Pancreas (tissue), 10 donors: Measurements from ENCODE around the gene MRTFB. TPM values are rescaled to one million over a fixed set of nuclear protein-coding genes. Genes with fewer than 3 reads are reported as not detected.

Experiments used
- ATAC-seq, 4 donors: fragments of 200-7000 bp; cut with Tn5 transposase; one replicate each; pipeline versions ENCODE4 v1.8.0 to v1.9.1; 2020; ENCODE audit warnings: mild to moderate bottlenecking in 4 of 4, moderate library complexity in 4 of 4
- DNase-seq, 6 donors: peaks; one replicate each; pipeline ENCODE4 v3.0.0-alpha.2; 2020
- FAIRE-seq: peaks from 2 replicates; lab custom pipeline; 2012; peaks lifted over from hg19 to GRCh38; lab: Jason Lieb, UNC
- H3K27ac ChIP-seq, 4 donors: fragments of 200-600 bp; sonication (generic); 1 replicate in 3 of 4; 2 replicates in 1 of 4; pipeline versions ENCODE4 v1.5.0 to v1.8.0; 2020
- H3K27me3 ChIP-seq, 4 donors: fragments of 200-600 bp; one replicate each; pipeline ENCODE4 v1.8.0; 2021
- H3K36me3 ChIP-seq, 3 donors: fragments of 200-600 bp; sonication (generic) in 1 of 3; one replicate each; pipeline versions ENCODE4 v1.5.0 to v1.8.0; 2020 to 2021
- H3K4me1 ChIP-seq, 3 donors: fragments of 200-600 bp; one replicate each; pipeline ENCODE4 v1.8.0; 2021
- H3K4me3 ChIP-seq, 4 donors: fragments of 200-600 bp; sonication (generic) in 2 of 4; one replicate each; pipeline versions ENCODE4 v1.5.0 to v1.8.0; 2020 to 2021
- H3K9me3 ChIP-seq, 4 donors: fragments of 200-600 bp; one replicate each; pipeline ENCODE4 v1.8.0; 2021
- WGBS, 2 donors: extraction: QIAGEN DNeasy Blood & Tissue Kit; methylation state at CpG; one replicate each; pipeline ENCODE4 v1.1.7; 2013; 5-methylcytosine and 5-hydroxymethylcytosine counted together
- intact Hi-C, 3 donors: fragments of 100-400 bp; cut with DNase I; formaldehyde crosslinking; loops; one replicate each; pipeline versions ENCODE4 v1.11.1 to v1.14.2; 2022
- polyA plus RNA-seq, 2 donors: library from polyadenylated mRNA; stranded (reverse); fragments of 200-250 nt; gene quantifications; one replicate each; pipeline ENCODE4 v1.2.3, GENCODE V29; 2013
- total RNA-seq, 6 donors: library from RNA; stranded (reverse); fragmentation: NEBNext Ultra II Directional in 4 of 6; extraction: Animal tissue kit (Norgen Biotek cat#: 25700) in 4 of 6; gene quantifications; one replicate each; pipeline versions ENCODE4 v1.2.1 to v1.2.4, GENCODE V29; 2021 to 2023
- TF ChIP-seq, protein P1 (sequence below), 4 donors: fragments of 200-600 bp; sonication (generic) in 3 of 4; IDR thresholded peaks; one replicate each; pipeline versions ENCODE4 v1.5.0 to v1.8.0; 2021; ENCODE audit warnings: antibody characterized with exemption in 4 of 4
- donor health status: healthy with polysubstance abuse.
- donor health status: DM: no; HTN: no; CAD: no; lungs with moderate emphysema.
- donor health status: DM: no; HTN: no; CAD: no.
- donor health status: control.
- donor health status: control.
- donor health status: Bipolar disorder and iron deficiency.
- donor health status: DM: yes; HTN: yes; CAD: no.
- donor health status: DM: no; HTN: no; CAD: no.
- donor health status: DM: no; HTN: no; CAD: no.
- donor health status: DM: yes; HTN: yes; CAD: no.

Gene MRTFB
- total and polyA plus RNA-seq, 8 donors, result 8.7 to 36.6 (median 24.4) TPM

DNA sequence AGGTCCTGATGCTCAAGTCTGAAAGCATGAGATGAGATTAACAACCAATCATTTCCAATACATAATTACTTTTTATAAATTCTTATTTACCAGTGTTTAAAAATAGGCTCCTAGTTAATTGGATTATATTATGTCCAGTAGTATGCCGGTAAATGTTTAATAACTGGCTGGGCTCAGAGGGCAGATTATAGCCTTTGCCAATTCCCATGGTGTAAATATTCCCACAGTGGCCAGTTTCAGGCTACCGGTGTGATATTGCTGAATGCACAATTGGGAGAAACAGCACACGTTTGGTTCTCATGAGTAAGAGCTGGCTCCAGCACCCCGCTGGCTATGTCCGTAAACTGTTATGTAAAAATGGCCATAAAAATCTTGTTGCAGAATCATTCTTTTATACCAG is 167.6 kb downstream of the MRTFB start:
- 53 to 54% methylated on average over 5 of the region's 5 CpGs for WGBS, 2 donors
- no peak overlapping the region for H3K4me3 ChIP-seq
- intact Hi-C loops, result no loop called here
- no peaks in the 10 kb centered on the region for H3K9me3 ChIP-seq
- no peak overlapping the region for H3K27ac ChIP-seq
- H3K27me3 ChIP-seq, result no peaks in the 10 kb centered on the region
- ATAC-seq (no peak), DNase-seq (no peak), FAIRE-seq (no peak)
- peaks cover 0 to 6% (median 4%) of the 10 kb centered on the region in 3 donors for H3K4me1 ChIP-seq
- H3K36me3 ChIP-seq, result peaks cover 0 to 39% (median 11%) of the 10 kb centered on the region in 3 donors
- TF ChIP-seq, protein P1, sequence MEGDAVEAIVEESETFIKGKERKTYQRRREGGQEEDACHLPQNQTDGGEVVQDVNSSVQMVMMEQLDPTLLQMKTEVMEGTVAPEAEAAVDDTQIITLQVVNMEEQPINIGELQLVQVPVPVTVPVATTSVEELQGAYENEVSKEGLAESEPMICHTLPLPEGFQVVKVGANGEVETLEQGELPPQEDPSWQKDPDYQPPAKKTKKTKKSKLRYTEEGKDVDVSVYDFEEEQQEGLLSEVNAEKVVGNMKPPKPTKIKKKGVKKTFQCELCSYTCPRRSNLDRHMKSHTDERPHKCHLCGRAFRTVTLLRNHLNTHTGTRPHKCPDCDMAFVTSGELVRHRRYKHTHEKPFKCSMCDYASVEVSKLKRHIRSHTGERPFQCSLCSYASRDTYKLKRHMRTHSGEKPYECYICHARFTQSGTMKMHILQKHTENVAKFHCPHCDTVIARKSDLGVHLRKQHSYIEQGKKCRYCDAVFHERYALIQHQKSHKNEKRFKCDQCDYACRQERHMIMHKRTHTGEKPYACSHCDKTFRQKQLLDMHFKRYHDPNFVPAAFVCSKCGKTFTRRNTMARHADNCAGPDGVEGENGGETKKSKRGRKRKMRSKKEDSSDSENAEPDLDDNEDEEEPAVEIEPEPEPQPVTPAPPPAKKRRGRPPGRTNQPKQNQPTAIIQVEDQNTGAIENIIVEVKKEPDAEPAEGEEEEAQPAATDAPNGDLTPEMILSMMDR (IDR thresholded peaks at IDR 0.05), result no peak

- WGBS, 2 donors, result 62 to 64% methylated on average over 6 of the region's 6 CpGs
- ATAC-seq (no peak), FAIRE-seq (no peak), DNase-seq (no peak)
- Histone ChIP-seq H3K36me3 (peaks cover 0 to 28% (median 6%) of the 10 kb centered on the region in 3 donors), H3K27me3 (no peaks in the 10 kb centered on the region), H3K9me3 (no peaks in the 10 kb centered on the region), H3K4me3 (no peak overlapping the region), H3K4me1 (peaks cover 0 to 6% (median 4%) of the 10 kb centered on the region in 3 donors), H3K27ac (no peak overlapping the region)
- intact Hi-C loops, result no loop called here
- TF ChIP-seq, protein P1 (IDR thresholded peaks at IDR 0.05), result no peak
Observed at GRCh38 chr16:14239791-14240190, 168.7 kb downstream of the MRTFB start.

- WGBS, 2 donors, result 48 to 54% methylated on average over 10 of the region's 10 CpGs
- Histone ChIP-seq H3K9me3 (no peaks in the 10 kb centered on the region), H3K36me3 (peaks cover 0 to 23% (median 6%) of the 10 kb centered on the region in 3 donors), H3K27ac (no peak overlapping the region), H3K4me1 (peaks cover 0 to 6% (median 4%) of the 10 kb centered on the region in 3 donors), H3K4me3 (no peak overlapping the region), H3K27me3 (no peaks in the 10 kb centered on the region)
- TF ChIP-seq, protein P1 (IDR thresholded peaks at IDR 0.05), result no peak
- intact Hi-C loops, result no loop called here
- DNase-seq, result no peak
- no peak for FAIRE-seq
- peak in 3 of 4 donors; percentile 55 to 74 (median 70) for ATAC-seq
Observed at GRCh38 chr16:14240219-14240843, 169.2 kb downstream of the MRTFB start.

GRCh38 chr16:14240964-14241363 is 169.8 kb downstream of the MRTFB start:
- H3K4me1 ChIP-seq, result peaks cover 0 to 6% (median 4%) of the 10 kb centered on the region in 3 donors
- intact Hi-C loops, result no loop called here
- FAIRE-seq (no peak), DNase-seq (no peak), ATAC-seq (no peak)
- WGBS, 2 donors, result 81 to 90% methylated on average over 7 of the region's 7 CpGs
- peaks cover 0 to 28% (median 7%) of the 10 kb centered on the region in 3 donors for H3K36me3 ChIP-seq
- no peak overlapping the region for H3K27ac ChIP-seq
- H3K9me3 ChIP-seq, result no peaks in the 10 kb centered on the region
- no peaks in the 10 kb centered on the region for H3K27me3 ChIP-seq
- no peak overlapping the region for H3K4me3 ChIP-seq
- TF ChIP-seq, protein P1 (IDR thresholded peaks at IDR 0.05), result no peak

DNA sequence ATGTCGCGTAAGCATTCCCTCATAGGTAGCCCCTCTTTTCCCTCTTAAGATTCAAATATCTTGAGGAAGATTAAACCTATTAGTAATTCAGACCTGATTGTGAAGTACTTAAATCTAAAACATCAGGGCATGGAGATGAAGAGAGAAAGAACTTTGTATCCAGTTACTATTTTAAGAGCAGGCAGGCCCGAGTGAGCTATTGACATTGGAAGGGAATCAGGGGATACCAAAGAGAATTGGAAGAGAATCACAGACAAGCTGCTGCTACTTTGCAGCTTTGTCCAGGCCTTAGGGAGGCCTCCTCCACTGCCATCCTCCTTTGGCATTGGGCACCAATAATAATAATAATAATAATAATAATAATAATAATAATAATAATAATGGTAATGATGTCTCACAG is 170.5 kb downstream of the MRTFB start:
- 67 to 71% methylated on average over 3 of the region's 3 CpGs for WGBS, 2 donors
- TF ChIP-seq, protein P1 (IDR thresholded peaks at IDR 0.05), result no peak
- H3K9me3 ChIP-seq, result no peaks in the 10 kb centered on the region
- no peak overlapping the region for H3K4me3 ChIP-seq
- DNase-seq (no peak), ATAC-seq (no peak), FAIRE-seq (no peak)
- no peak overlapping the region for H3K27ac ChIP-seq
- peaks cover 0 to 35% (median 14%) of the 10 kb centered on the region in 3 donors for H3K36me3 ChIP-seq
- H3K4me1 ChIP-seq, result peaks cover 0 to 6% (median 4%) of the 10 kb centered on the region in 3 donors
- H3K27me3 ChIP-seq, result no peaks in the 10 kb centered on the region
- intact Hi-C loops, result no loop called here
